B cell (primary cell): ENCODE results near the gene PPP1R14B. TPM values are rescaled to one million over a fixed set of nuclear protein-coding genes. Genes with fewer than 3 reads are reported as not detected.

Experiments used
- ATAC-seq: fragments of 200-7000 bp; cut with Tn5 transposase; one replicate; pipeline ENCODE4 v1.10.0; 2021; ENCODE audit warnings: low read depth, mild to moderate bottlenecking, moderate number of reproducible peaks, moderate library complexity
- CTCF ChIA-PET: fragments of 350-600 bp; sonication (Branson Sonifier 250); formaldehyde crosslinking; loops from one replicate; lab custom pipeline; 2021; ENCODE audit warnings: antibody characterized with exemption, inconsistent platforms; lab: Charles Lee
- POLR2A ChIA-PET: fragments of 350-600 bp; sonication (Branson Sonifier 250); formaldehyde crosslinking; loops from one replicate; lab custom pipeline; 2021; ENCODE audit warnings: antibody characterized with exemption; lab: Charles Lee
- DNase-seq: peaks from one replicate; pipeline ENCODE4 v3.0.0; 2013
- H2AFZ ChIP-seq: 2 replicates; pipeline ENCODE4 v1.6.1; 2012; ENCODE audit warnings: mild to moderate bottlenecking, low read depth, low read length; ENCODE audit not compliant: insufficient read depth, poor library complexity, severe bottlenecking
- H3K27ac ChIP-seq, 2 donors: 1 replicate in 1 of 2; 2 replicates in 1 of 2; pipeline ENCODE4 v1.5.1; 2012 to 2013; ENCODE audit warnings: low read length in 2 of 2, mild to moderate bottlenecking in 2 of 2, moderate library complexity in 1 of 2
- H3K27me3 ChIP-seq, 4 experiments: fragments of 200-600 bp in 1 of 4; sonication (generic) in 1 of 4; replicated peaks in 1 of 4; 1 replicate in 2 of 4; 2 replicates in 2 of 4; pipeline versions ENCODE4 v1.6.1 to v1.7.0; 2013 to 2016; ENCODE audit warnings: low read length in 3 of 4, mild to moderate bottlenecking in 2 of 4, mixed read lengths in 1 of 4, moderate library complexity in 1 of 4; ENCODE audit not compliant: insufficient read depth in 4 of 4, control insufficient read depth in 3 of 4; ENCODE audit errors: control extremely low read depth in 1 of 4
- H3K36me3 ChIP-seq, 2 experiments: replicated peaks in 1 of 2; 1 replicate in 1 of 2; 2 replicates in 1 of 2; pipeline versions ENCODE4 v1.6.1 to v1.7.1; 2013; ENCODE audit warnings: low read length in 1 of 2; ENCODE audit not compliant: insufficient read depth in 2 of 2, control insufficient read depth in 1 of 2; ENCODE audit errors: control extremely low read depth in 1 of 2, extremely low read depth in 1 of 2
- H3K4me1 ChIP-seq, 2 donors: fragments of 200-600 bp in 1 of 2; sonication (generic) in 1 of 2; 1 replicate in 1 of 2; 2 replicates in 1 of 2; pipeline versions ENCODE4 v1.5.1 to v1.6.1; 2013 to 2017; ENCODE audit warnings: low read length in 2 of 2; ENCODE audit not compliant: control insufficient read depth in 2 of 2, insufficient read depth in 2 of 2
- H3K4me2 ChIP-seq: replicated peaks from 2 replicates; pipeline ENCODE3; 2012; ENCODE audit warnings: mild to moderate bottlenecking, low read depth, low read length; ENCODE audit not compliant: poor library complexity, severe bottlenecking
- H3K4me3 ChIP-seq, 5 experiments: fragments of 200-600 bp in 1 of 5; sonication (generic) in 1 of 5; 1 replicate in 3 of 5; 2 replicates in 2 of 5; pipeline versions ENCODE4 v1.5.1 to v1.7.0; 2011 to 2016; ENCODE audit warnings: low read length in 4 of 5, mild to moderate bottlenecking in 4 of 5, low read depth in 2 of 5, control low read depth in 1 of 5, moderate library complexity in 1 of 5; ENCODE audit not compliant: insufficient read depth in 1 of 5; ENCODE audit errors: control extremely low read depth in 1 of 5, extremely low read depth in 1 of 5
- H3K79me2 ChIP-seq: fragments of 200-600 bp; sonication (generic); one replicate; pipeline ENCODE4 v1.6.0; 2016; ENCODE audit warnings: low read length; ENCODE audit not compliant: control insufficient read depth, insufficient read depth
- H3K9ac ChIP-seq: fragments of 200-600 bp; sonication (generic); 2 replicates; pipeline ENCODE4 v1.6.1; 2017; ENCODE audit warnings: mild to moderate bottlenecking, low read length, moderate library complexity
- H3K9me3 ChIP-seq, 3 donors: one replicate each; pipeline versions ENCODE4 v1.6.1 to v1.7.1; 2013; ENCODE audit warnings: low read length in 2 of 3; ENCODE audit not compliant: control insufficient read depth in 2 of 3, insufficient read depth in 1 of 3; ENCODE audit errors: control extremely low read depth in 1 of 3
- H4K20me1 ChIP-seq: 2 replicates; pipeline ENCODE4 v1.6.0; 2012; ENCODE audit warnings: mild to moderate bottlenecking, low read length; ENCODE audit not compliant: insufficient read depth, control insufficient read depth, poor library complexity, severe bottlenecking
- H3K27ac Mint-ChIP-seq: one replicate; pipeline ENCODE4 v1.8.0; 2021; ENCODE audit warnings: mixed read lengths
- H3K27me3 Mint-ChIP-seq: one replicate; pipeline ENCODE4 v1.8.0; 2021; ENCODE audit warnings: mixed read lengths
- H3K4me1 Mint-ChIP-seq: one replicate; pipeline ENCODE4 v1.8.0; 2021; ENCODE audit warnings: mixed read lengths
- H3K4me3 Mint-ChIP-seq: one replicate; pipeline ENCODE4 v1.8.0; 2021; ENCODE audit warnings: mixed read lengths
- H3K9me3 Mint-ChIP-seq: one replicate; pipeline ENCODE4 v1.8.0; 2022; ENCODE audit warnings: mixed read lengths; ENCODE audit not compliant: insufficient read depth
- EZH2 ChIP-seq: IDR thresholded peaks from 2 replicates; pipeline ENCODE4 v1.6.1; 2012; ENCODE audit warnings: borderline replicate concordance, low read depth, mild to moderate bottlenecking, moderate library complexity, low read length; ENCODE audit not compliant: insufficient read depth, poor library complexity, severe bottlenecking
- WGBS: methylation state at CpG from one replicate; pipeline ENCODE4 v1.1.5; 2013; ENCODE audit warnings: missing lambda C conversion rate; ENCODE audit not compliant: insufficient coverage; 5-methylcytosine and 5-hydroxymethylcytosine counted together
- intact Hi-C: fragments of 100-400 bp; cut with micrococcal nuclease; formaldehyde crosslinking; loops from one replicate; pipeline ENCODE4 v1.10.0; 2022
- polyA plus RNA-seq: library from polyadenylated mRNA; depleted of rRNA; stranded (reverse); fragments of >200 nt; gene quantifications from 2 replicates; pipeline ENCODE4 v1.2.3, GENCODE V29; 2012
- total RNA-seq, 2 donors: library from RNA; stranded (reverse); fragments of 120-200 nt in 1 of 2; gene quantifications; 1 replicate in 1 of 2; 2 replicates in 1 of 2; pipeline versions ENCODE4 v1.2.3 to v1.2.4, GENCODE V29; 2013 to 2022
- TF ChIP-seq, protein P1 (sequence below): fragments of 200-600 bp; IDR thresholded peaks from one replicate; pipeline ENCODE4 v1.8.0; 2022; ENCODE audit warnings: antibody characterized with exemption, mild to moderate bottlenecking

The PPP1R14B gene
- total and polyA plus RNA-seq, 2 donors (not counting 1 experiment from before 2014, with no cell fraction given) = 41.2 to 51.0 TPM

DNA sequence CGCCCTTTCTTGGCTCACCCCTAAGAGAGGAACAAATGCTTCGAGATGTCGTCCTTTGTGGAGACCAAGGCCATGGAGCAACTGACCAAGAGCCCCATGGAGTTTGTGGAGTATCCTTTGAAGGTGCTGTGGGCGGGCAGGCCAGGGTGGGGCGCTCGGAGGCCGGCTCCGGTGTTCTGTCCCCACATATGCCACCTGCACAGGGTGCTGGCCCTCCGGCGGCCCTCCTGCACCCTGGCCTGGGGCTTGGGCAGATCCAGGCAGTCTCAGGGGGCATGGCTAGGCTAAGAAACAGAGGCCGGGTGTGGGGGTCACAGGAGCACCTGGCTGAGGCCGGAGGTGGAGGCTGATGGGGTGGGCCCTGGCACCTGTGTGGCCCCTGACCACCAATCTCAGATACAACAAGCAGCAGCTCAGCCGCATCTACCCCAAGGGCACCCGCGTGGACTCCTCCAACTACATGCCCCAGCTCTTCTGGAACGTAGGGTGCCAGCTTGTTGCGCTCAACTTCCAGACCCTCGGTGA is 14.9 kb upstream of the PPP1R14B start:
- Histone ChIP-seq H4K20me1 (no peaks in the 10 kb centered on the region), H2AFZ (no peak overlapping the region), H3K27ac (no peak overlapping the region), H3K9ac (no peak overlapping the region), H3K4me2 (no peak overlapping the region), H3K9me3 (no peaks in the 10 kb centered on the region), H3K36me3 (no peaks in the 10 kb centered on the region), H3K27me3 (no peaks in the 10 kb centered on the region), H3K4me3 (no peak overlapping the region), H3K4me1 (no peaks in the 10 kb centered on the region), H3K79me2 (no peaks in the 10 kb centered on the region)
- ChIA-PET POLR2A (interaction anchor here (0.6 kb wide), 1 partner anchor 31 kb away, joined by 7 read pairs; no protein-coding TSS in a partner anchor), CTCF (interaction anchor here (1.1 kb wide), 1 partner anchor 57 kb away, joined by 4 read pairs; no protein-coding TSS in a partner anchor)
- no peaks in the 10 kb centered on the region for H3K9me3 Mint-ChIP-seq
- ATAC-seq (no peak), DNase-seq (no peak)
- H3K27me3 Mint-ChIP-seq = no peaks in the 10 kb centered on the region
- WGBS = 99% methylated on average over 18 of the region's 18 CpGs
- intact Hi-C loops = no loop called here
- H3K4me3 Mint-ChIP-seq = no peak overlapping the region
- no peaks in the 10 kb centered on the region for H3K4me1 Mint-ChIP-seq
- H3K27ac Mint-ChIP-seq = no peak overlapping the region
- TF ChIP-seq, protein P1, sequence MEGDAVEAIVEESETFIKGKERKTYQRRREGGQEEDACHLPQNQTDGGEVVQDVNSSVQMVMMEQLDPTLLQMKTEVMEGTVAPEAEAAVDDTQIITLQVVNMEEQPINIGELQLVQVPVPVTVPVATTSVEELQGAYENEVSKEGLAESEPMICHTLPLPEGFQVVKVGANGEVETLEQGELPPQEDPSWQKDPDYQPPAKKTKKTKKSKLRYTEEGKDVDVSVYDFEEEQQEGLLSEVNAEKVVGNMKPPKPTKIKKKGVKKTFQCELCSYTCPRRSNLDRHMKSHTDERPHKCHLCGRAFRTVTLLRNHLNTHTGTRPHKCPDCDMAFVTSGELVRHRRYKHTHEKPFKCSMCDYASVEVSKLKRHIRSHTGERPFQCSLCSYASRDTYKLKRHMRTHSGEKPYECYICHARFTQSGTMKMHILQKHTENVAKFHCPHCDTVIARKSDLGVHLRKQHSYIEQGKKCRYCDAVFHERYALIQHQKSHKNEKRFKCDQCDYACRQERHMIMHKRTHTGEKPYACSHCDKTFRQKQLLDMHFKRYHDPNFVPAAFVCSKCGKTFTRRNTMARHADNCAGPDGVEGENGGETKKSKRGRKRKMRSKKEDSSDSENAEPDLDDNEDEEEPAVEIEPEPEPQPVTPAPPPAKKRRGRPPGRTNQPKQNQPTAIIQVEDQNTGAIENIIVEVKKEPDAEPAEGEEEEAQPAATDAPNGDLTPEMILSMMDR = no peak
- no peak for TF ChIP-seq EZH2

DNA sequence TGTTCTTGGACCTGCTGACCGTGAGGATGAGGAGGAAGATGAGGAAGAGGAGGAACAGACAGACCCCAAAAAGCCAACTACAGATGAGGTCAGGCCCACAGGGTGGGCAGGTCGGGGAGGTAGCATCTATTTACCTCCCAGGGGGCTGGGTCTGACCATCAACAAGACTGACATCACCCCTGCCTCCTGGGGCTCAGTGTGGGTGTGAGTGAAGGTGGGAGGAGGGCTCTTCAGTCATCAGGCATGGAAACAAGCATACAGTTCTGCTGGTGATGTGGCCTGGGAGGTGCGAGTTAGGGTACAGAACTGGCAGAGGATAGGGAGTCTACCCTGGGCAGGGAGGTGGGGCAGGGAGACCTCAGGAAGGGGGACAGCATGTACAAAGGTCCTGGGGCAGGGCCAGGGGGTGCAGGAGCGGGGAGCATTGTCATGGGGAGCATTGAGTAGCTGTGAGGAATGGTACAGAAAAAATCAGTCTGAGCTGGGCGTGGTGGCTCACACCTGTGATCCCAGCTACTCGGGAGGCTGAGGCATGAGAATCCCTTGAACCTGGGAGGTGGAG is 13.5 kb upstream of the PPP1R14B start:
- H3K9me3 Mint-ChIP-seq = no peaks in the 10 kb centered on the region
- Histone ChIP-seq H3K79me2 (no peaks in the 10 kb centered on the region), H3K9ac (no peak overlapping the region), H3K9me3 (no peaks in the 10 kb centered on the region), H3K27ac (no peak overlapping the region), H3K27me3 (no peaks in the 10 kb centered on the region), H3K36me3 (no peaks in the 10 kb centered on the region), H3K4me2 (no peak overlapping the region), H3K4me3 (no peak overlapping the region), H2AFZ (no peak overlapping the region), H4K20me1 (no peaks in the 10 kb centered on the region), H3K4me1 (no peaks in the 10 kb centered on the region)
- 84% methylated on average over 4 of the region's 6 CpGs for WGBS
- no peak overlapping the region for H3K4me3 Mint-ChIP-seq
- CTCF ChIA-PET = no interaction called here
- no peaks in the 10 kb centered on the region for H3K27me3 Mint-ChIP-seq
- intact Hi-C loops = no loop called here
- no peak for DNase-seq
- TF ChIP-seq, protein P1 = no peak
- no peak for TF ChIP-seq EZH2
- POLR2A ChIA-PET = no interaction called here
- no peak for ATAC-seq
- H3K27ac Mint-ChIP-seq = no peak overlapping the region
- H3K4me1 Mint-ChIP-seq = no peaks in the 10 kb centered on the region
